GM12878 (cell line): ENCODE results near the gene ACSL1. TPM values are rescaled to one million over a fixed set of nuclear protein-coding genes. Genes with fewer than 3 reads are reported as not detected.

Experiments
- ASH2L ChIP-seq: fragments of 300-600, 200-600 bp; sonication (generic); IDR thresholded peaks from 2 replicates; pipeline ENCODE4 v1.6.1; 2017; ENCODE audit warnings: low read depth, mild to moderate bottlenecking, borderline replicate concordance
- ATF3 ChIP-seq: IDR thresholded peaks from 2 replicates; pipeline ENCODE4 v1.6.1; 2011; ENCODE audit warnings: low read depth, mild to moderate bottlenecking, low read length, moderate library complexity, borderline replicate concordance; ENCODE audit errors: extremely low read depth
- CEBPZ ChIP-seq: fragments of 150-350 bp; IDR thresholded peaks from 2 replicates; pipeline ENCODE4 v1.6.1; 2016; ENCODE audit warnings: low read depth, low read length
- DPF2 ChIP-seq: fragments of 450-650 bp; IDR thresholded peaks from 2 replicates; pipeline ENCODE4 v1.6.1; 2017; ENCODE audit warnings: mild to moderate bottlenecking
- EGR1 ChIP-seq, 2 experiments: IDR thresholded peaks; 1 replicate in 1 of 2; 2 replicates in 1 of 2; pipeline ENCODE4 v1.6.1; 2011 to 2012; ENCODE audit warnings: low read depth in 2 of 2, low read length in 2 of 2, borderline replicate concordance in 1 of 2, mild to moderate bottlenecking in 1 of 2, moderate library complexity in 1 of 2
- EZH2 ChIP-seq: IDR thresholded peaks from 2 replicates; pipeline ENCODE4 v1.6.1; 2012; ENCODE audit warnings: low read depth, mild to moderate bottlenecking, control low read depth, inconsistent platforms, low read length, borderline replicate concordance; ENCODE audit not compliant: control insufficient read depth
- FOXK2 ChIP-seq: fragments of 450-650 bp; IDR thresholded peaks from 2 replicates; pipeline ENCODE4 v1.6.1; 2017; ENCODE audit warnings: mild to moderate bottlenecking, moderate library complexity
- IKZF2 ChIP-seq, 2 experiments: fragments of 450-650 bp; IDR thresholded peaks; 2 replicates each; pipeline ENCODE4 v1.6.1; 2017; ENCODE audit warnings: mild to moderate bottlenecking in 2 of 2, moderate library complexity in 2 of 2
- JUND ChIP-seq: IDR thresholded peaks from 2 replicates; pipeline ENCODE4 v1.6.1; 2012; ENCODE audit warnings: low read depth, mild to moderate bottlenecking, low read length, improper control_type of control experiment, moderate library complexity
- MEF2B ChIP-seq: fragments of 450-650 bp; IDR thresholded peaks from 2 replicates; pipeline ENCODE4 v1.6.1; 2018; ENCODE audit warnings: mild to moderate bottlenecking, moderate library complexity; ENCODE audit not compliant: partially characterized antibody, poor library complexity, severe bottlenecking
- MLLT1 ChIP-seq: fragments of 450-650 bp; IDR thresholded peaks from 2 replicates; pipeline ENCODE4 v1.6.1; 2016; ENCODE audit warnings: mild to moderate bottlenecking
- MYB ChIP-seq: fragments of 150-350 bp; IDR thresholded peaks from 2 replicates; pipeline ENCODE4 v1.6.1; 2014; ENCODE audit warnings: mild to moderate bottlenecking, low read depth, low read length, borderline replicate concordance
- NFXL1 ChIP-seq: fragments of 450-650 bp; IDR thresholded peaks from 2 replicates; pipeline ENCODE4 v1.6.1; 2017; ENCODE audit warnings: antibody characterized with exemption, mild to moderate bottlenecking, borderline replicate concordance
- NFYA ChIP-seq: IDR thresholded peaks from 2 replicates; pipeline ENCODE4 v1.6.1; 2011; ENCODE audit warnings: low read depth, mild to moderate bottlenecking, low read length, improper control_type of control experiment, borderline replicate concordance
- NR2C2 ChIP-seq: IDR thresholded peaks from 2 replicates; pipeline ENCODE4 v1.6.1; 2011; ENCODE audit warnings: borderline replicate concordance, low read depth; ENCODE audit not compliant: control insufficient read depth, insufficient read length
- NRF1 ChIP-seq: conservative IDR thresholded peaks from 2 replicates; pipeline ENCODE4 v1.6.1; 2011; ENCODE audit warnings: mild to moderate bottlenecking, low read depth, low read length, improper control_type of control experiment
- RBBP5 ChIP-seq: fragments of 200-600 bp; sonication (generic); conservative IDR thresholded peaks from 2 replicates; pipeline ENCODE4 v1.6.1; 2016
- SIX5 ChIP-seq: IDR thresholded peaks from 2 replicates; pipeline ENCODE4 v1.6.1; 2011; ENCODE audit warnings: mild to moderate bottlenecking, low read depth, low read length, moderate library complexity; ENCODE audit not compliant: severe bottlenecking
- SPI1 ChIP-seq: IDR thresholded peaks from 2 replicates; pipeline ENCODE4 v1.6.1; 2011; ENCODE audit warnings: low read depth, mild to moderate bottlenecking, low read length, moderate library complexity, borderline replicate concordance; ENCODE audit not compliant: insufficient read depth
- SREBF2 ChIP-seq: IDR thresholded peaks from 2 replicates; pipeline ENCODE4 v1.6.1; 2012; ENCODE audit warnings: mild to moderate bottlenecking, low read length
- STAT1 ChIP-seq: fragments of 450-650 bp; conservative IDR thresholded peaks from 2 replicates; pipeline ENCODE4 v1.6.1; 2014; ENCODE audit warnings: antibody characterized with exemption, mild to moderate bottlenecking
- SUPT20H ChIP-seq: IDR thresholded peaks from 2 replicates; pipeline ENCODE4 v1.6.1; 2011; ENCODE audit warnings: low read depth, mild to moderate bottlenecking, low read length, moderate library complexity, borderline replicate concordance; ENCODE audit not compliant: control insufficient read depth
- TBL1XR1 ChIP-seq: IDR thresholded peaks from 2 replicates; pipeline ENCODE4 v1.6.1; 2012; ENCODE audit warnings: low read depth, low read length, improper control_type of control experiment
- TCF12 ChIP-seq: IDR thresholded peaks from 2 replicates; pipeline ENCODE4 v1.6.1; 2011; ENCODE audit warnings: low read depth, mild to moderate bottlenecking, low read length
- polyA plus RNA-seq, 11 experiments: library from polyadenylated mRNA; depleted of rRNA in 4 of 11; unstranded in 6 of 11; stranded (reverse) in 5 of 11; fragments of >200 nt; fragmentation: Nextera tagmentation in 4 of 11; fragmentation: Illumina TruSeq in 1 of 11; extraction: Ambion mirVana in 4 of 11; extraction: Trizol in 1 of 11; gene quantifications; 1 replicate in 1 of 11; 2 replicates in 10 of 11; pipeline versions ENCODE4 v1.2.1 to v1.2.3, GENCODE V29; 2011 to 2016; ENCODE audit warnings: inconsistent platforms in 2 of 11, missing spikeins in 2 of 11, low read depth in 1 of 11
- total RNA-seq, 4 experiments: library from RNA; depleted of rRNA in 3 of 4; stranded (reverse); fragments of >200 nt in 3 of 4; fragmentation: Illumina TruSeq in 1 of 4; extraction: Trizol in 1 of 4; gene quantifications; 2 replicates each; pipeline versions ENCODE4 v1.2.1 to v1.2.3, GENCODE V29; 2013 to 2021

ACSL1 gene
- total and polyA plus RNA-seq, 10 of the 15 experiments (the other 5 are each of a cell fraction or from before 2014, with no cell fraction given), result 30.7 to 68.1 (median 58.7) TPM

GRCh38 chr4:184733654-184734524 lies 91.9 kb downstream of the ACSL1 start, which contains the start of gene CENPU (continued):
- no peak for TF ChIP-seq SPI1
- no peak for TF ChIP-seq NFXL1
- TF ChIP-seq TCF12, result 0 out of 2 replicates have a peak, but pooled peaks have one; percentile 30
- TF ChIP-seq SREBF2, result no peak
- no peak for TF ChIP-seq ATF3
- no peak for TF ChIP-seq SIX5
- 0 out of 2 replicates have a peak, but pooled peaks have one; percentile 59 for TF ChIP-seq ASH2L
- peak; percentile 50 for TF ChIP-seq MEF2B
- 0 out of 2 replicates have a peak, but pooled peaks have one; percentile 69 for TF ChIP-seq TBL1XR1
- peak; percentile 81; the same call in 1 of the 2 replicates for TF ChIP-seq DPF2
- no peak for TF ChIP-seq SUPT20H
- no peak for TF ChIP-seq RBBP5
- TF ChIP-seq EZH2, result no peak
- no peak for TF ChIP-seq NFYA
- peak; percentile 91 for TF ChIP-seq NRF1
- TF ChIP-seq MYB, result 0 out of 2 replicates have a peak, but pooled peaks have one; percentile 61
- TF ChIP-seq EGR1 (IDR thresholded peaks at IDR 0.05; ENCODE audit: borderline replicate concordance in 1 of 2, low read depth in 2 of 2, low read length in 2 of 2), result peak; percentile 15 to 89
- TF ChIP-seq IKZF2 (IDR thresholded peaks at IDR 0.05), result peak; percentile 77 to 92
- TF ChIP-seq STAT1, result peak; percentile 97; the same call in 1 of the 2 replicates
- TF ChIP-seq CEBPZ, result peak; percentile 31; the same call in 1 of the 2 replicates
- TF ChIP-seq FOXK2, result peak; percentile 77; the same call in 1 of the 2 replicates
- TF ChIP-seq JUND, result no peak
- no peak for TF ChIP-seq MLLT1
- no peak for TF ChIP-seq NR2C2
